GM12878 (cell line): ENCODE measurements around the gene N4BP3. TPM values are rescaled to one million over a fixed set of nuclear protein-coding genes. Genes with fewer than 3 reads are reported as not detected.

ENCODE experiments used
- polyA plus RNA-seq, 11 experiments: library from polyadenylated mRNA; depleted of rRNA in 4 of 11; unstranded in 6 of 11; stranded (reverse) in 5 of 11; fragments of >200 nt; fragmentation: Nextera tagmentation in 4 of 11; fragmentation: Illumina TruSeq in 1 of 11; extraction: Ambion mirVana in 4 of 11; extraction: Trizol in 1 of 11; gene quantifications; 1 replicate in 1 of 11; 2 replicates in 10 of 11; pipeline versions ENCODE4 v1.2.1 to v1.2.3, GENCODE V29; 2011 to 2016; ENCODE audit warnings: inconsistent platforms in 2 of 11, missing spikeins in 2 of 11, low read depth in 1 of 11
- total RNA-seq, 4 experiments: library from RNA; depleted of rRNA in 3 of 4; stranded (reverse); fragments of >200 nt in 3 of 4; fragmentation: Illumina TruSeq in 1 of 4; extraction: Trizol in 1 of 4; gene quantifications; 2 replicates each; pipeline versions ENCODE4 v1.2.1 to v1.2.3, GENCODE V29; 2013 to 2021
- TF ChIP-seq, protein P1 (sequence below): fragments of 450-650 bp; formaldehyde crosslinking; IDR thresholded peaks from 2 replicates; pipeline ENCODE4 v1.4.0; 2020; ENCODE audit warnings: mild to moderate bottlenecking, moderate library complexity
- TF ChIP-seq, protein P2 (sequence below): fragments of 450-650 bp; IDR thresholded peaks from 2 replicates; pipeline ENCODE4 v1.6.1; 2017; ENCODE audit warnings: mild to moderate bottlenecking, low read depth, inconsistent platforms; ENCODE audit not compliant: poor library complexity, severe bottlenecking

N4BP3 gene
- total and polyA plus RNA-seq, 10 of the 15 experiments (the other 5 are each of a cell fraction or from before 2014, with no cell fraction given) = 0.06 to 13.0 (median 4.3) TPM

DNA sequence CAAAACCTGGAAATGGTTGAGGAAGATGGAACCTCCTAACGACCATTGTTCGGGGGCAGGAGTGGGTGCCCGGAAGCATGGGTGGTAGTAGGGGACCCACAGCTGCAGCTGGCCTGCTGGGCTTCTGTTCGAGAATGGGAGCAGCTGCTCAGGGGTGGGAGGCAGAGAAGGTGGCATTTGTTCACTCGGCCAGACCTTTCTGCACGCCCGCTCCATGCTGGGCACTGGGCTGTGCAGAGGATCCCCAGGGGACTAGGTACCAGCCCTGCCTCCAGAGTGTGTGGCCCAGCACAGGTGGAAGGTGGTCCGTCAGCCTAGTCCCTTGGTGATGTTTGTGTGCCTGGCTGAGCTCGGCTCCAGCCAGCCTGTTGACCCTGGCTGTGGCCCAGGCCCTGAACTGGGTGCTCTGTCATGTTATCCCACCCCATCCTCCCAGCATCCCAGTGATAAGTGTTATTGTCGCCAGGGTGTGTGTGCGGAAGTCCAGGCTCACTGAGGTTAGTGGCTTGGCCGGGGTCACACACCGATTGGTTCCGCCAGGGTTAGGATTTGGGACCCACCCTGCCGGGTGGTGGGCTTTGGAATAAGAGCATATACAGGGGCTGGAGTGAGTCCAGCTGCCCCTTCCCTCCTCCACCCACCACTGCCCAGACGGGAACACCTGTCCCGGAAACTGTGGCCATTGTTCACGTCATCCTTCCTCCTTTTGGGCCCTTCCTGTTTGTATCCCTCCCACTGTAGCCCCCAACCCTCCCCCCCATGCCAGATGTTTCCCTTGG, 4.8 kb downstream of the N4BP3 start (continued):
- TF ChIP-seq, protein P1, sequence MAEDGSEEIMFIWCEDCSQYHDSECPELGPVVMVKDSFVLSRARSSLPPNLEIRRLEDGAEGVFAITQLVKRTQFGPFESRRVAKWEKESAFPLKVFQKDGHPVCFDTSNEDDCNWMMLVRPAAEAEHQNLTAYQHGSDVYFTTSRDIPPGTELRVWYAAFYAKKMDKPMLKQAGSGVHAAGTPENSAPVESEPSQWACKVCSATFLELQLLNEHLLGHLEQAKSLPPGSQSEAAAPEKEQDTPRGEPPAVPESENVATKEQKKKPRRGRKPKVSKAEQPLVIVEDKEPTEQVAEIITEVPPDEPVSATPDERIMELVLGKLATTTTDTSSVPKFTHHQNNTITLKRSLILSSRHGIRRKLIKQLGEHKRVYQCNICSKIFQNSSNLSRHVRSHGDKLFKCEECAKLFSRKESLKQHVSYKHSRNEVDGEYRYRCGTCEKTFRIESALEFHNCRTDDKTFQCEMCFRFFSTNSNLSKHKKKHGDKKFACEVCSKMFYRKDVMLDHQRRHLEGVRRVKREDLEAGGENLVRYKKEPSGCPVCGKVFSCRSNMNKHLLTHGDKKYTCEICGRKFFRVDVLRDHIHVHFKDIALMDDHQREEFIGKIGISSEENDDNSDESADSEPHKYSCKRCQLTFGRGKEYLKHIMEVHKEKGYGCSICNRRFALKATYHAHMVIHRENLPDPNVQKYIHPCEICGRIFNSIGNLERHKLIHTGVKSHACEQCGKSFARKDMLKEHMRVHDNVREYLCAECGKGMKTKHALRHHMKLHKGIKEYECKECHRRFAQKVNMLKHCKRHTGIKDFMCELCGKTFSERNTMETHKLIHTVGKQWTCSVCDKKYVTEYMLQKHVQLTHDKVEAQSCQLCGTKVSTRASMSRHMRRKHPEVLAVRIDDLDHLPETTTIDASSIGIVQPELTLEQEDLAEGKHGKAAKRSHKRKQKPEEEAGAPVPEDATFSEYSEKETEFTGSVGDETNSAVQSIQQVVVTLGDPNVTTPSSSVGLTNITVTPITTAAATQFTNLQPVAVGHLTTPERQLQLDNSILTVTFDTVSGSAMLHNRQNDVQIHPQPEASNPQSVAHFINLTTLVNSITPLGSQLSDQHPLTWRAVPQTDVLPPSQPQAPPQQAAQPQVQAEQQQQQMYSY (CRISPR knock-in tag) = no peak
- TF ChIP-seq, protein P2, sequence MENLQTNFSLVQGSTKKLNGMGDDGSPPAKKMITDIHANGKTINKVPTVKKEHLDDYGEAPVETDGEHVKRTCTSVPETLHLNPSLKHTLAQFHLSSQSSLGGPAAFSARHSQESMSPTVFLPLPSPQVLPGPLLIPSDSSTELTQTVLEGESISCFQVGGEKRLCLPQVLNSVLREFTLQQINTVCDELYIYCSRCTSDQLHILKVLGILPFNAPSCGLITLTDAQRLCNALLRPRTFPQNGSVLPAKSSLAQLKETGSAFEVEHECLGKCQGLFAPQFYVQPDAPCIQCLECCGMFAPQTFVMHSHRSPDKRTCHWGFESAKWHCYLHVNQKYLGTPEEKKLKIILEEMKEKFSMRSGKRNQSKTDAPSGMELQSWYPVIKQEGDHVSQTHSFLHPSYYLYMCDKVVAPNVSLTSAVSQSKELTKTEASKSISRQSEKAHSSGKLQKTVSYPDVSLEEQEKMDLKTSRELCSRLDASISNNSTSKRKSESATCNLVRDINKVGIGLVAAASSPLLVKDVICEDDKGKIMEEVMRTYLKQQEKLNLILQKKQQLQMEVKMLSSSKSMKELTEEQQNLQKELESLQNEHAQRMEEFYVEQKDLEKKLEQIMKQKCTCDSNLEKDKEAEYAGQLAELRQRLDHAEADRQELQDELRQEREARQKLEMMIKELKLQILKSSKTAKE = no peak
